GM21367 (cell line): Measurements from ENCODE around the gene COL5A1.

Source experiments
- ATAC-seq: cut with Tn5 transposase; IDR thresholded peaks from one replicate; pipeline ENCODE4 v1.9.1; 2021; ENCODE audit not compliant: unreplicated experiment

The COL5A1 gene

DNA sequence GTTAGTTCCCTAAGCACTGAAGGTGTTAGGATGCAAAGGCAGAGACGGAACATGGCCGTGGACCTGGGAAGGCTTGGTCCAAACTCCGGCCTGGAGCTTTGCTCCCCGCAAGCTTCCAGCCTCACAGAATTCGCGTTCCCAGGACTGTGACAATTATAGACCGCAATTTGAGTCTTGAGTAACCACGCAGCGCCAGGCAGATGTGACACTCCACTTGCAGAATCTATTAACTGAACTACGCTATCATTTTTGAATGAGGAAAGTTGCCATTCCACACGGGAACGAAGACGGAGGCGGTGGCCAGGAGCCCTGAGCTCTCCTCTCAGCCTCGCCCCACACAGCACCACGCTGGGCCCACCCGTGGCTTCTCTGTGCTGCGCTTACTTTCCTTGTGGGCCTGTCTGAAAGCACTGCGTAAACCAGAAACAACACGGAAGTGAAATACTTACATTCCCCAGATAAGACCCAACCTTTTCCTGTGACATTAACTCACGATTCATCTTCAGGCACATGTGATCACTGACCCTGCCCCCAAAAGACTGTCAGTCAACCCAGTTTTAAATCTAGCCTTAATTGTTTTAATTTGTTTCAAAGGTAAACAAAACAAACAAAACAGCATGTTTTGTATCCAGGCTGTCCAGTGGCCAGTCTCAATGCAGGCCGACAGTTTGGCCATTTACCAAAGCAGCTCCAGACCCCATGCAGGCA, 16.1 kb upstream of the COL5A1 start:
- ATAC-seq, result no peak

DNA sequence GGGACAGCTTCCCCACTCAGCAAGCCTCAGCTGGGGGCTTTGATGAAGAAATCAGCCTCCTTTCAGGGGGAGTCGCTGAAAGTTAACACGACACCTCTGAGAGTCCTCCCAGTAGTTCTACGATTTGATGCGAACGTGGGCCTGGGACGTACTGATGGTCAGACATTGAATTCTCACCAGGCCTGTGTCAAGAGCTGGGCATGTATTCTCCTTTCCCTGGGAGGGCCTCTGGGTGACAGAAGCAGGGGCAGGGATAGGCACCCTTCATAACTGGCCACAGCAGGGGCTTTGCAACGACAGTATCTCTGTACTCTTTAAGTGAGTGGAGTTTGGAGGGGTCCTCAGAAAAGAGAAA, 15.6 kb upstream of the COL5A1 start:
- ATAC-seq, result no peak

DNA sequence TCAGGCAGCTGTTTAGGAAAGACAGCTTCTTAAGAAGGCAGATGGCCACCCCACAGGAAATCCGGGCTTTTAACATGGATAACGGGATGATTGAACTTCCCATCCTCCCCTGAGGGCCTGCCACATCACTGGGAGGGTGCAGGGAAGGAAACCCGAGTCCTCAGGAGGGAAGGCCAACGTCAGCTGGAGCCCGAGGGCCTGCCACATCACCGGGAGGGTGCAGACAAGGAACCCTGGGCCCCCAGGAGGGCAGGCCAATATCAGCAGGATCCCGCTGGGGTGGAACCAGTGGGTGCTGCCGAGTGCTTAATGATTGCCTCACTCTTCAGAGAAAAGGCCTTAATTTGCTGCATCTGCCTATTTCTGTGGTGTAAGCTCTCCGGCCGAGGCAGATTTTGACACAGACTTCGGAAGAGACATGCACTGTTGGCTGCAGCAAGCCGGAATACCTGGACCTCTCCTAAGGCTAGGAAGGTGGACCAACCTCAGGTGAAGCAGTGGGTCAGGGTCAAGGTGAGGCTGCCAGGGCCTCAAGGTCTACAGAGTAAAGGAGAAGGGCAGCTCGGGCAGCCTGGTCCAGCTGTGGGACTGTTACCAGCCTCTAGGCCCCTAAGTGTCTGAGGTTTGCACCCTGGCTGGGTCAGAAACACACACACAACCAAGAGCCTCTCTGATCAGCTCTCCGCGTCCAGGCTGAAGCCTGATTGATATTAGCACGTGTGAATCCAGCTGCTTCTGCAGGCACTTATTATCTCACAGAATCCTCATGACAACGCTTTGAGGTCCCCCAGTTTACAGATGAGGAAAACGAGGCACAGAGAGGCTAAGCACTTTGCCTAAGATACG, 14.8 kb upstream of the COL5A1 start:
- no peak for ATAC-seq

DNA sequence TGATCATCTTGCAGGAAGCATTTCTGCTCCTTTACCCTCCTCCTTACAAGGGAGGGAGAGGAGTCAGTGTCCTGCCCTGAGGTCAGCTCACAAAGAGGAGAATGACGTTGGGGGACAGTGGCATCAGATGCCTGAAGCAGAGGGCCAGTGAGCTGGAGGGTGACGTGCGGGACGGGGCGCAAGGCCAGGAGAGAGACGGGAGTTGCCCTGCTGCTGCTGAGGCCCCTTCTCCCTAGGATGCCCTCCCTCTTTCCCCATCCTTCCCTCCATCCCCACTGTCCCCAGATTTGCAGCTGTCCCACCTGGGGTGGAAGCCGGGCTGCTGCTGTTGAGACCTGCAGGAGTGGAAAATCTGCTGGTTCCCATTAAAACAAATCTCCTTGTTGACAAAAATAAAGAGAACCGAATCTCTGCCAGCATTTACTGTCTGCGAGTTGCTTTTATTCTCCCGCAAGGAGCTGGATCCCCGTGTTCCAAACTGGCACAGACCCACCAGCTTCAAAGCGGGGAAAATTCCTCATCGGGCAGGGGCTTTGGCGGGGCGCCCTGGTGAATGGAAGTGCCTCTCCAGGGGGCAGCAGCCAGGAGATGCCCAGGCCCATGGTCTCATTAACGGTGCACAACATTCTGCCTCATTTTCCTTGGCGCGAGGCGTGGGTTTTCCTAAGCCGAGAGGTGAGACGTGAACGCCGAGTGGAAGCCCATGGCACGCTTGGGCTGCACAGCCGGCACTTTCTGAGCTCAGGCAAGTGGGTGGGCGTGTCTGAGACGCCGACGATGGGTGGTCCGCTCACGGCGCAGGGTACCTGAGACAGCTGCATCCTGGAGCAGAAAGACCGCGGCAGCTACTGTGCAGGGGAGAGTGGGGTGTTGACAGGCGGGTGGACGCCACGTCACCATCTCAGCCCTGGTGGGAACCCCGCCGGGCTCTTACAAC, 13.9 kb upstream of the COL5A1 start:
- no peak for ATAC-seq

DNA sequence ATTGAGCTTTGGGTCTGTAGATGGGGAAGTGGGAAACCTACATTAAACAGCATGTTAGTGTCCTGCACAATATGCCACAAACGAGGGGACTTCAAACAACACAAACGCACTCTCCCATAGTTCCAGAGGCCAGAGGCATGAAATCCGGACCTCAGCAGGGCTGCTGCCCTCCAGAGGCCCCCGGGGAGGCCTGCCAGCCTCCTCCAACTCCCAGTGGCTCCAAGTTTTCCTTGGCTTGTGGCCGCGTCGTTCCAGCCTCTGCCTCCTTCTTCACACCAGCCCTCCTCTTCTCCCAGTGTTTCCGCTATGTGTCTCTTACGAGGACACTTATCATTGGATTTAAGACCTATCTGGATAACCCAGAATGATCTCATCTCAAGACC, 13.3 kb upstream of the COL5A1 start:
- no peak for ATAC-seq

DNA sequence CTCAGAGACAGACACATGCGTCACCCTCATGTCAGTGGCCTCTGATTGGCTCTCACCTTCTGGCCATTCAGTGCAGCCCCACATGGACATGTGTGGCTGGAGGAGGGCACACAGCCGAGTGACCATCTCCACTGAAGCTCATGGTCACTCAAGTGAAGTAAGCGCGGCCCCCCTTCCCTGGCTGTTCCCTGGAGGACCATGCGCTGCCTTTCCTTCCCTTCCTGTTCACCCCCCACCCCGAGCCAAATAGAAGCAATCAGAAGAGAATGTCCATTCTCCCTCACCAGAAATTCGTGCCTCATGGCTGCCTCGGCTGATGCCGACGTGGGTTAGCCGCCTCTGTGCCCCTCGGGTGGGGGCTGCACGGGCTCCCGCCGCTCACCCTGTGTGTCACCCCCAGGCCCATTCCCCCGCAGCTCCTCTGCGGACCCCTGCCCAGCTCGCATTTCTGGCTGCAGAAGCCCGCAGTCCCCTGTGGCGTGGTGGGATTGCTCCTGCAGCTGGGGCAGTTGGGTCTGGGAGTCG, 12.5 kb upstream of the COL5A1 start:
- no peak for ATAC-seq

DNA sequence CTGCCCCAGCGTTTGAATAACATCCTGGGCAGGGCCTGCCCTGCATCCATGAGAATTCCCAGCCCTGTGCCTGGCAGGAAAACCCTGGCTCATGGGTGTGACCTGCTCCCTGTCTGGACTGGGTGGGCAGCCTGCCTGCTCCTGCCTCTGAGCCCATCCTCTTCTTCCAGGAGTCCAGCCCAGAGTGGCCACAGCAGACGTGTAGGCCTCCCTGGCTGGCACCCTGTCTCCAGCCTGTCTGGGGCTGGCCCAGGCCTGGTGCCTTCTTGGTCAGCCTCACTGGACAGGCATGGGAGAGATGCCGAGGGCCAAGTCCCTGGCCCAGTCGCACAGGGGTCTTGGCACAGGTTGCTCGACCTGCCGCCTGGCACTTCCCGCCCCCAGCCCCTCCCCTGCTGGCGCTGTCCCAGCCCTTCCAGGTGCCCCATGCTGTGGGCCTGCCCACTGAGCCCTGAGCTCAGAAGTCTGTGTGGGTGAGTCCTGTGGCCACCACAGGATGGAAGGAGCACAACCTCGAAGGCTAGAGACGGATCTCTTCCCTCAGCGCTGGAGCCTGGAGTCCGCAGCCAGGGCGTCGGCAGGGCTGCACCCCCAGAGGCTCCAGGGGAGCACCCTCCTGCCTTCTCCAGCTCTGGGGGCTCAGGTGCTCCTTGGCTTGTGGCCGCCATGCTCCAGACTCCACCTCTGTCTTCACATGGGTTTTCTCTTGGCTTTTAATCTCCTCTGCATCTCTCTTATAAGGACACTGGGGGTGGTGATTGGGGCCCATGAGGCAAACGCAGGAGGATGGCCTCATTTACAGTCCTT, 11.8 kb upstream of the COL5A1 start:
- no peak for ATAC-seq

DNA sequence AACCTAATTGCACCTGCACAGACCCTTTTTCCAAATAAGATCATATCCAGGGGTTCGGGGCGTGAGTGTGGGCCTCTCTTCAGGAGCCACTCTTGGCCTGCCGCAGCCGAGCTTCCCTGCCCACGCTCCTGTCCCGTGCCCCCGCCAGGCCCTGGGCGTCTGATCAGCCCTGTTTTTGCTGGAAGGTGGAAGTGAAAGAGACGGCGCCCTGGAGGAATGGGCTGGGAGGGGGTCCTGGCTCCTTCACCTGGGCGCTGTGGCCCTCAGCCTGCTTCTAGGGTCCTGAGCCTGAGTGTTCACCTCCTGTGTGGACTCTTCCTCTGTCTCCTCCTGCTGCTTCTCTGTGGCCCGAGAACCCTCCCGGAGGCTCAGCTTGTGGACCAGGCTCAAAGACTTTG, 11.2 kb upstream of the COL5A1 start:
- ATAC-seq, result no peak

DNA sequence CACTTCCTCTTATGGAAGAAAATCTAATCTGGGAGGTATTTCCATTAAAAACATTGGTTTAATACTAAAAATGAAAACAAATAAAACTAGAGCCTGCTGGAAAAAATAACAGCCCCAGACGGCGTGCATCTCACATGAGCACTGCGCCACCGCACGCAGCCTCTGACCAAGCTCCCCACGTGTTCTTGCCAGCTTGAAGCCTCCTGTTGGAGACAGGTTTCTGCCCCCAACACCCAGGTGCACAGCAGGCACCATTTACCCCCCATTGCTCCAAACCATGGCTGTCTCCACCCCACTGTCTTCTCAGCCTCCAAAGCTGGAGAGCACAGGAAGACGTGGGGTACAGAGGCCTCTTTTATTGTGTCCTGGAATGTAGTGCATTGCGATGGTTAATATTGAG, 10.7 kb upstream of the COL5A1 start:
- ATAC-seq, result no peak

DNA sequence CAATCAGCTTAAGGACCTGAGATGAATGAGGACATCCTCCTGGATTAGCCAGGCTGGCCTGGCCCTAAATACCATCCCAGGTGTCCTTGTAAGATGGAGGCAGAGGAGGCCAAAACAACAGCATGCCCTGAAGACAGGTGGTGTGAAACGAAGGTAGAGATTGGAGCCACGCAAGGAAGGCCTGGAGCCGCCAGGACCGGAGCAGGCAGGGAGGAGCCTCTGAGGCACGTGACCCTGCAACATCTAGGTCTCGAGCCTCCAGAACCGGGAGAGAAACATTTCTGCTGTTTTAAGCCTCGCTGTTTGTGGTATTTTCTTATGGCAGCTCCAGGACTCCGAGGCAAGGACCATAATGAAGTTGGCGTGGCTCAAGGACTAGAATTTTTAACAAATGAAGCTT, 9.7 kb upstream of the COL5A1 start:
- no peak for ATAC-seq

DNA sequence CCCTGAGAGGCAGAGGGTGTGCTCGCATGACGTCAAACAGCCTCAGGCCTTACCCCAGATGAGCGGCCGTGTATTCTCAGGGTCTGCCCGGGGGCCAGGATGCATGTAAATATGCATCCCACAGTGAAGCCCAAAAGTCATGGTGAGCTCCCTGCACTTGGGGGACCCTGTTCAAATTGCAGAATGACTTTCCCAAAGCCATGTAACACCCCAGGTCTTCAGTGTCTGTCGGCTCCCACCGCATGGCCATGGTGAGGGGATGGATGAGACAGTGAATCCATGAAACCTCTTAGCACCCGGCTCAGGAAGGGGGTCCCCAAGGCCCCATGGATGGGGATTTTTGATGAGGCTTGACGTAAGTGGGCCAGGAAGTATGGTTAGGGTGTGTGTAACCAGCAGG, 9.3 kb upstream of the COL5A1 start:
- ATAC-seq, result no peak

DNA sequence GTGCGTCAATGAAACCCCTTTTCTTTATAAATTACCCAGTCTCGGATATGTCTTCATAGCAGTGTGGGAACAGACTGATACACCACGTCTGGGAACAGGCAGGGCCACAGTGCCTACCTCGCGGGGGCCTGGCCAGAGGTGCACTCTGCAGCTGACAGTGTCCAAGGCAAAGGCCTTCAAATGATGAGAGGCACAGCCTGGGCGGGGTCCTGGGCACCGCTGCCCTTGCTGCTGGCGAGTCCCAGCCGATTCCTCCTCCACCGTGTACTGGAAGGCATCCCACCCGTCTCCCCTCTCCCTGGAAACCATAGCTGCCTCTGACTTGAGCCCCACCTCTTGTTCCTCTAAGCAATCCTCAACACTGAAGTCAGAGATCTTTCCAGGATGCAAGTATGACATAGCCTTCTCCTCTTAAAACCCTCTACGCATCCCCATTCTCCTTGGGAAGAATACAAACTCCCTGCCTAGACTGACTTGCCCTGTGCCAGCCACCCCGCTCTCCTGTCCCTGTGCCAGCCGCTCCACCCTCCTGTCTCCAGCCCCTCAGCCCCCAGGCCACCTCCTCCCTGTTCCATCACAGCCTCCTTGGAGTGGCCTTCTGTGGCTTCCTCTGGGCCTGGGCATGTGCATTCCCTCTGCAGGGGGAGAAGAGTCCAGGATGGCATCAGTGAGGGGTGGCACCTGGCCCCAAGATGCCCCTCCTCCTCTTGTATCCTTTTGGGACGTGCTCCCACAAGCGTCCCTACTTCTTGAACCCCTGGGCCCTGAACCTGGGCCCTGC, 8.1 kb upstream of the COL5A1 start:
- ATAC-seq, result no peak

DNA sequence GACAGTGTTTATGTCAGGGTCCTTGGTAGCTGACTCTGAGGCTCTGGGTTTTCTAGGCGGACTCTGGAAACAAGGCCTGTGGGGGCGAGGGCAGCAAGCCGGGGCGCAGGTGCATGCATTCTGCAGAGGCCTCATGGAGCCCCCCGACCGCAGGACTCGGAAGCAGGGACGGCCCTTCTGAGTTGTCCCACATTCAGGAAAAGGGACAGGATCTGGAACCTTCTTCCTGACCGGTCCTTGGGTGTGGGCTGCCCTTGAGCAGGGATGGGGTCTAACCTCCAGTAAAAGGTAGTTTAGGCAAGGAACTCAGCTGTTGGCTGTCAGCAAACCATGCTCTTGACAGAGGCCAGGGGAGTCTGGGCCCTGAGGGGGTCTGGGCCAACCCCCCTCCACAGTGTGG, 7.4 kb upstream of the COL5A1 start:
- ATAC-seq, result no peak

DNA sequence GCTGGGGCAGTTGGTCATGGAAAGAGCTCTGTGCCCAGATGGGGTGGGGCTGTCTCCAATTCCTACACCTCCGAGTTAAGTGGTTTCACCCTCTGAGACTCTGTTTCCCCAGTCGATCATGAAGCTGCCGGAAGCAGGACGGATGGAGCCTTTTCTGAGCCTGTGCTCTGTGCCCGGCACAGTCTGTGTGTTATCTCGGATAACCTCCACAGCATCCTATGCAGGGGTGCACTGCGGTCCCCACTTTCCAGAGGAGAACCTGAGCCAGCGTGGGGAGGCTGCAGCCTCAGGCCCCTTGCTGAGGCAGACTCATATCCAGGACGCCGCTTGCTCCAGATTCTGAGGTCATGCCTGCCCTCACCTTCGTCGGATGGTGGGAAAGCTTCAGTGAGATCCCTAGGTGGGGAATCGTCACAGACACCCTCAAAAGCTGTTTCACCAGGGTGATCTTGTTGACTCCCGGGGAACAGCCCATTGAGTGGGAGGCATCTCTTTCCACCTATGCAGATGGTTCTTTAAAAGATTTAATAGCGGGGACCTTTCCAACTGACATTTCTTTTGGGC, 6.9 kb upstream of the COL5A1 start:
- ATAC-seq, result no peak

DNA sequence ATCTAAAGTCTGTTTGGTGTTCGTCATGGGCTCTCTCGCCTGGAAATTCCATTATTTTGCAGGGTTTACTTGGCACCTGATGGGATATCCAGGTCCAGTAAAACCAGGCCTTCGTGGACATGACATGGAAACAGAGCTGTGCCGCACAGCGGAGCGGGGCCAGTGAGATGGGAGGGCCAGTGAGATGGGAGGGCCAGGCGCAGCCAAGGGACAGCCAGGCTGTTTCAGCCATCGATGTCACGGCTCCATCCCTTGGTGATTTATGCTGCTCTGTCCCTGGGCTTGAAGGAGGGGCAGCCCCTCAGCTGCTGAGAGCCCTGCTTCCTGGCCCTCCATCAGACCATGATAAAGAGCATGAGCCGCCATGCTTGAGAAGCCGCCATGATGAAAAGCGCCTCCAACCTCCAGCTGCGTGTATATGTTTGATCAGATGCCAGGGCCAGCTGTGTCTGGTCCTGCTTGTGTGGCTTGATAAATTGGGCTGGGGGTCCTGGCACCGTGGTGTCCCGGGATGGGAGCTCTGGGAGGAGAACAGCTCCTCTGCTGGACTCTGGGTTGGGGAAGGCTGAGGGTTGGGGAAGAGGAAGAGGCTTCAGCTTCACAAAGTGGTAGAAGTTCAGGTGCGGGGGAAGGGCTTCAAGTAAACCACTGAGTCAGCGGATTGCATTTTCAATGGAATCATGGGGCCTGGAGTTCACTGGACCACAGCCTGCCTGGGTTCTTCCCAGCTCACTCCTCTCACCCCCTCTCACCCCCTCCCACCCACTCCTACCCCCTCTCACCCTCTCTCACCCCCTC, 6.1 kb upstream of the COL5A1 start:
- no peak for ATAC-seq

DNA sequence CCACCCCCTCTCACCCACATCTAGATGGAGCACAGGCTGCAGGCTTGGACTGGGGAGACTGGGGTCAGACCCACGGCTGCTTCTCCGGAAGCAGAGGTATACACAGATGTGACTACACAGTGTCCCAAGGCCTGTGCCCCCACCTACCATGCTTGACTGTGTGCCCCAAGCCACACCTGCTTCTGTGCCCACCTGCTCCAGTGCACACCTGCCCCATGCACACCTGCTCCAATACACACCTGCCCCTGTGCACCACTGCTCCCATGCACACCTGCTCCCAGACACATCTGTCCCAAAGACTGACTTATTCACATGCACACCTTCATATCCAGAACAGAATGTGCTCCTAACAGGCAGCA, 5.5 kb upstream of the COL5A1 start:
- ATAC-seq, result no peak

DNA sequence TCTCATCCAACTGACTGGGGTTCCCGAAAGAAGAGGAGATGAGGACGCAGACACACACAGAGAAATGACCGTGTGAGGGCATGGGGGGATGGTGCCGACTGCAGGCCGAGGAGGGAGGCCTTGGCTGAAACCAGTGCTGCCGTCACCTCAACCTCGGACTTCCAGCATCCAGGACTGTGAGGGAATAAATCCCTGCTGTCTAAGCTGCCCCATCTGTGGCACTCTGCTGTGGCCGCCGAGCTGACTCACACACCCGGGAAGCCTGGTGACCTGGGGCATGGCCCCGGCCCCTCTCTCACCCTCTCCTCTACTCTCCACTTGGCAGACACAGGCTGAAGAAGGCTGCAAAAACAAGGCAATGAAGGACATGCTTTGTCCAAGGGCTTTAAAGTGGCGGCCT, 4.4 kb upstream of the COL5A1 start:
- ATAC-seq, result no peak

DNA sequence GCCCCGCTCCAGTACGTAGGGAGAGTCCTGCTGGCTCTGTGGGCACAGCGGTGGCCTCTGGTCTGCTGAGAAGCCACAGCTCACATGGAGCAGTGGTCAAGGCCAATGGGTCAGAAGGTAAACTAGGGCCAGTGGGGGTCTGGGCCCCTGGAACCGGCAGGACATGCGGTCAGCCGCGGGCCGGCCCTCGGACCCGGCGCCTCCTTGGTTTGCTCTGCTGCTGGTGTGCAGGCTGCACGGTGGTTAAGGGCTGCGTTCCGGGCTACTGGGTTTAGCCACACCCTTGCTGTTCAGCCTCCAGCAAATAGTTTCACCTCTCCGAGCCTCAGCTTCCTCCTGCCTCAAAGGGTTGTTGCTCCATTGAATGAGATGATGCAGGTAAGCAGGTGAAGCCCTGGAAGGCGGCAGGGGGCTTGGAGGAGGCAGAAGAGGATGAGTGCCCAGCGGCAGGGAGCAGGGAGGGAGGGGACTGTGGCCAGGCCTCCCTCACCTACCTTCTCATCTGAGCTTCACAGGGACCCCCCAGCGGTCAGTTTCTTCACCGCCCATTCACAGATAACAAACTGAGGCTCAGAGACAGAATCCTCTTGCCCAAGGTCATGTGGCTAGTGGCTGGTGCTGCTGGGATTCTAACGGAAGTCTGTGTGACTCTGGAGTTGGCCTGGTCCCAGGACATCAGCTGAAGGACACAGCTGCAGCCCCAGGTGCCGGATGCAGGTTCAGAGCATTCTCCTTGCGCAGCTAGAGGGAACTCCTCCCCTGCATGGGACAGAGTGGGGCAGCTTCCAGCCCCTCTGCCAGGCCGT, 3.7 kb upstream of the COL5A1 start:
- no peak for ATAC-seq
